Parathyroid adenoma (tissue), 2 donors: Measurements from ENCODE around the gene IKBKG.

Experiments used
- H2AFZ ChIP-seq: fragments of 300-600 bp; sonication (generic); one replicate; pipeline ENCODE4 v1.7.0; 2017; ENCODE audit warnings: antibody characterized with exemption, mild to moderate bottlenecking
- H3K27ac ChIP-seq: fragments of 300-600 bp; sonication (generic); one replicate; pipeline ENCODE4 v1.7.0; 2017
- H3K27me3 ChIP-seq: fragments of 300-600 bp; sonication (generic); one replicate; pipeline ENCODE4 v1.7.0; 2017; ENCODE audit warnings: low read length; ENCODE audit not compliant: control insufficient read depth, insufficient read depth
- H3K36me3 ChIP-seq: fragments of 300-600 bp; sonication (generic); one replicate; pipeline ENCODE4 v1.7.0; 2017; ENCODE audit warnings: low read length; ENCODE audit not compliant: control insufficient read depth, insufficient read depth
- H3K4me1 ChIP-seq: fragments of 300-600 bp; sonication (generic); one replicate; pipeline ENCODE4 v1.7.0; 2017; ENCODE audit warnings: control low read depth
- H3K4me2 ChIP-seq: fragments of 300-600 bp; sonication (generic); one replicate; pipeline ENCODE4 v1.7.0; 2017; ENCODE audit warnings: low read length
- H3K4me3 ChIP-seq: fragments of 300-600 bp; sonication (generic); one replicate; pipeline ENCODE4 v1.7.0; 2017; ENCODE audit warnings: low read depth, low read length
- H3K79me2 ChIP-seq: fragments of 300-600 bp; sonication (generic); one replicate; pipeline ENCODE4 v1.7.0; 2017; ENCODE audit warnings: control low read depth
- H3K9ac ChIP-seq: fragments of 300-600 bp; sonication (generic); one replicate; pipeline ENCODE4 v1.7.0; 2017; ENCODE audit warnings: mild to moderate bottlenecking
- H3K9me3 ChIP-seq: fragments of 300-600 bp; sonication (generic); one replicate; pipeline ENCODE4 v1.7.0; 2017; ENCODE audit warnings: low read length; ENCODE audit not compliant: control insufficient read depth
- TF ChIP-seq, protein P1 (sequence below): fragments of 300-600 bp; sonication (generic); IDR thresholded peaks from one replicate; pipeline ENCODE4 v1.7.0; 2017; ENCODE audit warnings: antibody characterized with exemption, mild to moderate bottlenecking
- donor health status: primary hyperparathyroidism.

IKBKG gene

DNA sequence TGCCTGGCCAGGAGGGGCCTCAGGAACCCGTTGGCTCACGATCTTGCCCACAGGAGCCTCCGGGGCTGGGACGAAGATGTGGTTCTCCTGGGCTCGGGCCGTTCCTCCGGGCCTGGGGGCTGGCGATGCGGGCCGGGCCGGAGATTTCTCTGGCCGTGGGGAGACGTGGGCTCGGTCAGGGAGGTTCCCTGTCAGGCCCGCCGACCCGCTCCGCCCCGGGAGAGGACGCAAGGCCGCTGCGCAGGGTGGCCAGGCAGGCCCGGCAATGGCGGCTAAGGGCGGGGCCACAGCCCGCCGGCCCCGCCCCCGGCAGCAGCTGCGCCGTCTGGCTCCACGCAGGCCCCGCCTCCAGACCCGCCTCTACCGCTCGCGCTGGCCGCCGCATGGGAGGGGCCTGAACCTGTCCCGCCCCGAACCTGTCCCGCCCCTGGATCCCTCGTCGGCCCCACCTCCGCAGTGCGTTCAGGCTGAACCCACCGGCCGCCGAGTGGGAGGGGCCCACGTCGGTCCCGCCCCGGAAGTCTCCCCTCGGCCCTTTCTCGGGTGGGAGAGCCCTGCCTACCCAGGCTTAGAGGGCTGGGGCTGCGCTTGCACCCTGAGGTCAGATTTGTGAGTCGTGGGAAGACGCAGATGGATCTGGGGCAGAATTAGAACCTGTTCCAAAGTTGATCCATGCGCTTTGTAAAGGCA, 31.3 kb upstream of the IKBKG start, which contains the start of gene FAM3A:
TSS of gene FAM3A (minus strand) at position 267 of the 690 bp plus-strand sequence. CDS start 460 bp downstream, outside the sequence.
- Histone ChIP-seq H3K9me3 (no peaks in the 10 kb centered on the region), H3K27me3 (no peaks in the 10 kb centered on the region), H3K4me1 (peaks cover 4% of the 10 kb centered on the region), H3K36me3 (no peaks in the 10 kb centered on the region), H3K79me2 (no peaks in the 10 kb centered on the region), H3K9ac (peak within 1 kb of the TSS; percentile 87), H3K4me3 (peak within 1 kb of the TSS; percentile 72), H3K4me2 (peak within 1 kb of the TSS; percentile 81), H3K27ac (peak within 1 kb of the TSS; percentile 86), H2AFZ (peak within 1 kb of the TSS; percentile 87)
- TF ChIP-seq, protein P1, sequence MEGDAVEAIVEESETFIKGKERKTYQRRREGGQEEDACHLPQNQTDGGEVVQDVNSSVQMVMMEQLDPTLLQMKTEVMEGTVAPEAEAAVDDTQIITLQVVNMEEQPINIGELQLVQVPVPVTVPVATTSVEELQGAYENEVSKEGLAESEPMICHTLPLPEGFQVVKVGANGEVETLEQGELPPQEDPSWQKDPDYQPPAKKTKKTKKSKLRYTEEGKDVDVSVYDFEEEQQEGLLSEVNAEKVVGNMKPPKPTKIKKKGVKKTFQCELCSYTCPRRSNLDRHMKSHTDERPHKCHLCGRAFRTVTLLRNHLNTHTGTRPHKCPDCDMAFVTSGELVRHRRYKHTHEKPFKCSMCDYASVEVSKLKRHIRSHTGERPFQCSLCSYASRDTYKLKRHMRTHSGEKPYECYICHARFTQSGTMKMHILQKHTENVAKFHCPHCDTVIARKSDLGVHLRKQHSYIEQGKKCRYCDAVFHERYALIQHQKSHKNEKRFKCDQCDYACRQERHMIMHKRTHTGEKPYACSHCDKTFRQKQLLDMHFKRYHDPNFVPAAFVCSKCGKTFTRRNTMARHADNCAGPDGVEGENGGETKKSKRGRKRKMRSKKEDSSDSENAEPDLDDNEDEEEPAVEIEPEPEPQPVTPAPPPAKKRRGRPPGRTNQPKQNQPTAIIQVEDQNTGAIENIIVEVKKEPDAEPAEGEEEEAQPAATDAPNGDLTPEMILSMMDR, result no peak

DNA sequence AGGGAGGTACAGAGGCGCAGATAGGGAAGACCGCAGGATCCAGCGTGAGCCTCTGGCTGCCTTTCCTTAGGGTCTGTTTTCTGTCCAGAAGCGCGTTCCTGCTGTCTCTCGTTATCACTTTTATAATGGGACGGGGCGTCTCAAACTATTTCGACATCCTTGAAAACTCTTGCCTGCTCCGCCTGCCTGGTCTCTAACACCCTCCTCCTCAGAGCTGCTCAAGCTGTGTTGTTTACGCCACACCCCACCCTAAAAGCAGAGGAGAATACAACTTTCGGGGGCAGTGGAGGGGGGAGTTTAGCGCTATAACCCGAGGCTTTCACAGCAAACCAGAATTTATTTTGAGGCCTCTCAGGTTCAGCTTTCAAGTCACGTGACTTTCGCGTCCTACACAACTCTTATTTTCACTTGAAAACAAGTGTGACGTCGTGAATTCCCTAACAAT, 30.7 kb upstream of the IKBKG start:
- no peak overlapping the region for H3K9ac ChIP-seq
- peak overlapping the region; percentile 81 for H3K4me2 ChIP-seq
- H3K27ac ChIP-seq, result peak overlapping the region; percentile 75
- no peaks in the 10 kb centered on the region for H3K27me3 ChIP-seq
- no peaks in the 10 kb centered on the region for H3K36me3 ChIP-seq
- peaks cover 4% of the 10 kb centered on the region for H3K4me1 ChIP-seq
- TF ChIP-seq, protein P1, result no peak
- peak overlapping the region; percentile 57 for H3K4me3 ChIP-seq
- no peaks in the 10 kb centered on the region for H3K79me2 ChIP-seq
- H3K9me3 ChIP-seq, result no peaks in the 10 kb centered on the region
- peak overlapping the region; percentile 87 for H2AFZ ChIP-seq

GRCh38 chrX:154517101-154517781, 30.2 kb upstream of the IKBKG start:
- Histone ChIP-seq H3K36me3 (no peaks in the 10 kb centered on the region), H3K27me3 (no peaks in the 10 kb centered on the region), H3K27ac (peak overlapping the region; percentile 75), H3K4me1 (peaks cover 4% of the 10 kb centered on the region), H3K4me3 (no peak overlapping the region), H3K79me2 (no peaks in the 10 kb centered on the region), H3K9me3 (no peaks in the 10 kb centered on the region), H2AFZ (peak overlapping the region; percentile 87), H3K9ac (no peak overlapping the region), H3K4me2 (no peak overlapping the region)
- TF ChIP-seq, protein P1, result no peak

DNA sequence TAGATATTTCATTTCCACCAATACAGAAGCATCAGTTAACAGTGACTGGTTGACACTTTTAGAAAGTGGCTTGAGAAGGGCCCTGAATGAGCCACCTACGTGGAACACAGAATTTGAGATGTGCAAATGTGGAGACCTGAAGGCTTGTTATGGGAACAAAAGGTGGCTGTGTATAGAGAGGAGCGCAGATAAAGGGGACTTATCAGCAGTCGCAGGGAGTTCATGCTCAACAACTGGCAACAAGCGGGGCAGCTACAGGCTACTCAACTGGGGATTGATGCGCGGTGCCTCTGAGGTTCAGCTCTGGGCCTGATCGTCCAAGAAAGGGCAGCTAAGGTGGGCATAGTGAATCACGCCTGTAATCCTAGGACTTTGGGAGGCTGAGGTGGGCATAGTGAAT, 28.0 kb upstream of the IKBKG start:
- Histone ChIP-seq H3K4me1 (peaks cover 4% of the 10 kb centered on the region), H3K79me2 (no peaks in the 10 kb centered on the region), H3K36me3 (no peaks in the 10 kb centered on the region), H3K9ac (no peak overlapping the region), H3K27me3 (no peaks in the 10 kb centered on the region), H3K4me3 (no peak overlapping the region), H3K9me3 (no peaks in the 10 kb centered on the region), H2AFZ (no peak overlapping the region), H3K4me2 (no peak overlapping the region), H3K27ac (no peak overlapping the region)
- TF ChIP-seq, protein P1, result no peak
